HS-27A (cell line): ENCODE results near the gene CLCA2.

Experiments
- DNase-seq: peaks from one replicate; pipeline ENCODE4 v3.0.0-alpha.2; 2012; ENCODE audit warnings: low read depth, missing footprints

CLCA2 gene, protein sequence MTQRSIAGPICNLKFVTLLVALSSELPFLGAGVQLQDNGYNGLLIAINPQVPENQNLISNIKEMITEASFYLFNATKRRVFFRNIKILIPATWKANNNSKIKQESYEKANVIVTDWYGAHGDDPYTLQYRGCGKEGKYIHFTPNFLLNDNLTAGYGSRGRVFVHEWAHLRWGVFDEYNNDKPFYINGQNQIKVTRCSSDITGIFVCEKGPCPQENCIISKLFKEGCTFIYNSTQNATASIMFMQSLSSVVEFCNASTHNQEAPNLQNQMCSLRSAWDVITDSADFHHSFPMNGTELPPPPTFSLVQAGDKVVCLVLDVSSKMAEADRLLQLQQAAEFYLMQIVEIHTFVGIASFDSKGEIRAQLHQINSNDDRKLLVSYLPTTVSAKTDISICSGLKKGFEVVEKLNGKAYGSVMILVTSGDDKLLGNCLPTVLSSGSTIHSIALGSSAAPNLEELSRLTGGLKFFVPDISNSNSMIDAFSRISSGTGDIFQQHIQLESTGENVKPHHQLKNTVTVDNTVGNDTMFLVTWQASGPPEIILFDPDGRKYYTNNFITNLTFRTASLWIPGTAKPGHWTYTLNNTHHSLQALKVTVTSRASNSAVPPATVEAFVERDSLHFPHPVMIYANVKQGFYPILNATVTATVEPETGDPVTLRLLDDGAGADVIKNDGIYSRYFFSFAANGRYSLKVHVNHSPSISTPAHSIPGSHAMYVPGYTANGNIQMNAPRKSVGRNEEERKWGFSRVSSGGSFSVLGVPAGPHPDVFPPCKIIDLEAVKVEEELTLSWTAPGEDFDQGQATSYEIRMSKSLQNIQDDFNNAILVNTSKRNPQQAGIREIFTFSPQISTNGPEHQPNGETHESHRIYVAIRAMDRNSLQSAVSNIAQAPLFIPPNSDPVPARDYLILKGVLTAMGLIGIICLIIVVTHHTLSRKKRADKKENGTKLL

GRCh38 chr1:86423873-86424272 is at the start of gene CLCA2:
CLCA2 (plus strand) TSS chr1:86424171; CDS start chr1:86424248, 77 bp downstream.
- no peak for DNase-seq

- DNase-seq = no peak
Observed at GRCh38 chr1:86375688-86376087, 48.3 kb upstream of the CLCA2 start.

DNA sequence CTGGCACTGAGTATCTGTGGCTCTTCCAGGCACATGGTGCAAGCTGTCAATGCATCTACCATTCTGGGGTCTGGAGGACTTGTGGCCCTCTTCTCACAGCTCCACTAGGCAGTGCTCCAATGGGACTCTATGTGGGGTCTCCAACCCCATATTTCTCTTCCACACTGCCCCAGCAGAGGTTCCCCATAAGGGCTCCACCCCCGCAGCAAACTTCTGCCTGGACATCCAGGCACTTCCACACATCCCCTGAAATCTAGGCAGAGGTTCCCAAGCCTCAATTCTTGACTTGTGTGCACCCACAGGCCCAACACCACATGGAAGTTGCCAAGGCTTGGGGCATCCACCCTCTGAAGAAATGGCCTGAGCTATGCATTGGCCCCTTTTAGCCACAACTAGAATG is 46.6 kb upstream of the CLCA2 start:
- no peak for DNase-seq

DNA sequence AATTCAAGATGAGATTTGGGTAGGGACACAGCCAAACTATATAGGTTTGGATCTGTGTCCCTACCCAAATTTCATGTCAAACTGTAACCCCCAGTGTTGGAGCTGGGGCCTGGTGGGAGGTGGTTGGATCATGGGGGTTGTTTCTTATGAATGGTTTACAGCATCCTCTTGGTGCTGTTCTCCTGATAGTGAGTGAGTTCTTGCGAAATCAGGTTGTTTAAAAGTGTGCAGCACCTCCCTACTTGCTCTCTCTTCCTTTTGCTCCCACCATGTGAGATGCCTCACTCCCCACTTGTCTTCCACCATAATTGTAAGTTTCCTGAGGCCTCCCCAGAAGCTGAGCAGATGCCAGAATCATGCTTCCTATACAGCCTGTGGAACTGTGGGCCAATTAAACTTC is 45.2 kb upstream of the CLCA2 start:
- DNase-seq = no peak

- peak; percentile 35 for DNase-seq
Observed at GRCh38 chr1:86380257-86380861, 43.6 kb upstream of the CLCA2 start.

DNA sequence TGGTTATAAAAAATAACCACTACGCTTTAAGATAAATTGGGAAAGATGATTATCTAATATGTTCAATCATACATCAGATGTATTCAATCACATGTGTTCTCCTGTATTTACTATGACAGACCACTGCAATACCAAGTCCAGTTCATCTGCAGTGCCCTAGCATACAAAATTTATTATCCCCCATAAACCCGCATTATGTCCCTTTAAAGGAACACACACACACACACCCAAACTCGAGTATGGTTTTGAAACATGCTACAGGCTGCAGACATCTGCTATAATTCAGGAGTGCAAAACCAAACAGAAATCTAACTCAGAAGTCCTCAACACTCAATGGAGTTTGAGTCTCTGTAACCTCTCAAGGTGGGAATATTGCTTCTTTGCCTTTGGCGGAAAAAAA is 42.7 kb upstream of the CLCA2 start:
- no peak for DNase-seq

DNA sequence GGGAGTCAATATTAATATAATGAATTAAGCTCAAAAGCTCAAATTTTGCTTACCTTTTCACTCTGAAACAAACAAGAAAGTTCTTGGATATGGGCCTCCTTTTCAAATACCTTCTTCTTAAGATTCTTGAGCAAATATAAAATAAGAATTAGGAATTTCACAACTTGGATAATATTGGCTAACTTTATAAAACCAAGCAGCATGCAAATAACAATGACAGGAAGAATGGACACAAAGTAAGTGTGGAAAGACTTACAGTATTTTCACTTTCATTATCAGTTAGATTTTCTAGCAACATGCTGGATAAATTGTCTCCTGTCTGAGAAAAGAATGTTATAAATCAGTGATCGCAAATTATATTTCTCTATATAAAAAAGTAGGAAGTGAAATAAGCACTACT is 41.1 kb upstream of the CLCA2 start:
- DNase-seq = no peak

- DNase-seq = peak; percentile 2
Observed at GRCh38 chr1:86387916-86388627, 35.9 kb upstream of the CLCA2 start.

DNA sequence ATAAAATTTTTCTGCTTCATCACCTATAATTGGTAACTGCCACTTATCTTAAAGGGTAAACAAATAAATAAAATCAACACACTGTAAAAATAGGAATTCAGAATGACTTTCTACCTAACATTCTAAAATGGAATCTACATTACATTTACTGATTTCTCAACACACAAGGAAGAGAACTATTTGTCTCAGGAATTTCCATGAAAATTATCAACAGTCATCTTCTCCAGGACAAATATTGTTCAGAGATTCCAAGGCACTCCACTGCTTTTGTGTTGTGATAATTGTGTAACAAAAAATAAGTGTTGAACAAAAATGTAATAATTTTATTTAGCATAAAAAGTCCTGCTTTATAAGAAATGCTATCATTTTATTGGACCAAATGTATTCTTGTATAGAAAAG is 35.2 kb upstream of the CLCA2 start:
- DNase-seq = no peak

- DNase-seq = no peak
Observed at GRCh38 chr1:86389307-86389706, 34.7 kb upstream of the CLCA2 start.

DNA sequence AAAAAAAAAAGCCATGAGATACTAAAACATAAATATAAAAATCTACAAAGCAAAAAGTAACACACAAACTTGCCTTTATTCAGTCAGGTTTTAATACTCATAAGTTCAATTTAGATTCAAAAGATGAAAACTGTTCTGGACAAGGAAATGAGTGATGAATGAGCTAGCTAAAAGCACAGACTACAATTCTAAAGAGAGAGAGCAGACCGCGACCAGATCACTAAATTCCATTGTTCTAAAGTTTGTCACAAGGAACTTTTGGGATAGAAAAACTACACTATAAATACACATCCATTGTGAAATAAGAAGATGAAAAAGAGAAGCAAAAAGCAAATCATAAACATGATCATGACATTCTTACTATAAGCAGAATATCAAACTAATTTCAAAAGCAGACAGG is 29.6 kb upstream of the CLCA2 start:
- DNase-seq = no peak

GRCh38 chr1:86395751-86396497 is 28.0 kb upstream of the CLCA2 start, which contains the start of gene ODF2L:
ODF2L (minus strand) TSS chr1:86396323; CDS start chr1:86387027, 9,296 bp downstream.
- peak; percentile 38 for DNase-seq

GRCh38 chr1:86396498-86396890 is 27.5 kb upstream of the CLCA2 start:
- DNase-seq = no peak

DNA sequence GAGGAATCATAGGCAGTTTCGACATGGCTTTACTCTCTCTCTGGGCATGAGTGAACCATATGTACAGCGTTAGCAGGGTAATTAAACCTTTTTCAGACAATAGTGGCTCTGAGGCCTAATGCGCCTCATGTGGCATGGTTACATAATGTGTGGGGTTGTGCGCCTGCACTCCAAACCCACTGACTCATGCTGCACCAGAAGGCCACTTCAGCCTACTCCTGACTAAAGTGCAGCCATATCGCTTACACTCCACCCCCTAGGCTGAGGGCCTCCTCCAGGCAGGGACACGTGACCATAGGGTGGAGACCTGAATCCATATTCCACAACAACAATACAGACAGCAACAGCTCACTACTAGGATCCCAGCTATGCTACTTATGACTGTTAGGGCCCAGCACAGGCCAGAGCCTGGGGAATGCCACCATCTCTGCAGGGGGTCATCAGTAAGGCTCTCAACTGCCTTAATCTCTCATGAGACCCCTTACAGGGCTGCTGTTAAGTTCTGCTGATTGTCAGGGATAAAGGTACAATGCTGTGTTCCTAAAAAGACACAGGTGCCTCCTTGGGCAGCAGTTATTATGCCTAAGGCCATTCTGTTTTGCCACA is 14.5 kb upstream of the CLCA2 start:
- DNase-seq = no peak

DNA sequence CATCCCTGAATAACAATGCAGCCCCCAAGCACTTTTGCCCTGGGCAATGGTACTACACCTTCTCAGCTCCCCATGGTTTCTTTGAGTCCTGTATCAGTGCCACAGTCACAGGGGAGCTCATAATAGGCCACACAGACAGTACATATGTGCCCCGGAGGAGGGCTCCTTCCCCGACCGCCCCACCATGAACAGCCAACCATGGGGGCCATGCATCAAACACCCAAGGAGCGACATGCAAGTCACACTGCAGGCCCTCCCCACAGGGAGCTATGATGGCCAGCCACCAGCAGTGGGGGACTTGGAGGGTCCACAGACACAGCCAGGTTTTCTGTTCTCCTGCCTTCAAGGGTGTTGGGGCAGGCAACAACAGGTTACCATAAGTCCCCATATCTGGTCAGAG is 13.1 kb upstream of the CLCA2 start:
- DNase-seq = no peak

GRCh38 chr1:86416343-86416742 is 7.6 kb upstream of the CLCA2 start:
- DNase-seq = no peak

- DNase-seq = no peak
Observed at GRCh38 chr1:86419277-86419903, 4.6 kb upstream of the CLCA2 start.

GRCh38 chr1:86421601-86422280 is 2.2 kb upstream of the CLCA2 start:
- DNase-seq = no peak

- DNase-seq = no peak
Observed at GRCh38 chr1:86423473-86423872, 498 bp upstream of the CLCA2 start.
